H9 (cell line): ENCODE data around the gene KRT1. TPM values are rescaled to one million over a fixed set of nuclear protein-coding genes. Genes with fewer than 3 reads are reported as not detected.

Source experiments
- DNase-seq: peaks from one replicate; pipeline ENCODE4 v3.0.0-alpha.2; 2017
- H2AFZ ChIP-seq: one replicate; pipeline ENCODE4 v1.6.1; 2013; ENCODE audit warnings: mild to moderate bottlenecking, low read length, control low read depth, moderate library complexity
- H2AK5ac ChIP-seq: 2 replicates; pipeline ENCODE4 v1.6.1; 2013; ENCODE audit warnings: low read length, control low read depth, mixed read lengths; ENCODE audit not compliant: insufficient read length
- H2BK120ac ChIP-seq: one replicate; pipeline ENCODE4 v1.6.1; 2013; ENCODE audit warnings: low read depth, mild to moderate bottlenecking, low read length, control low read depth, inconsistent platforms; ENCODE audit not compliant: poor library complexity, severe bottlenecking
- H2BK12ac ChIP-seq: 2 replicates; pipeline ENCODE4 v1.6.1; 2013; ENCODE audit warnings: low read length, control low read depth, mixed read lengths, low read depth; ENCODE audit not compliant: insufficient read length
- H2BK15ac ChIP-seq: 2 replicates; pipeline ENCODE4 v1.6.1; 2013; ENCODE audit warnings: low read depth, low read length, control low read depth
- H2BK20ac ChIP-seq: one replicate; pipeline ENCODE4 v1.6.1; 2013; ENCODE audit warnings: low read depth, mild to moderate bottlenecking, low read length, control low read depth, inconsistent platforms; ENCODE audit not compliant: poor library complexity, severe bottlenecking
- H2BK5ac ChIP-seq: 2 replicates; pipeline ENCODE4 v1.6.1; 2013; ENCODE audit warnings: low read length, control low read depth, mixed read lengths; ENCODE audit not compliant: insufficient read length
- H3K14ac ChIP-seq: 2 replicates; pipeline ENCODE4 v1.6.1; 2013; ENCODE audit warnings: low read length, control low read depth; ENCODE audit not compliant: insufficient read depth
- H3K18ac ChIP-seq: 2 replicates; pipeline ENCODE4 v1.6.1; 2013; ENCODE audit warnings: low read depth, mild to moderate bottlenecking, mixed read lengths, low read length, control low read depth; ENCODE audit not compliant: insufficient read length
- H3K23ac ChIP-seq: 2 replicates; pipeline ENCODE4 v1.6.1; 2013; ENCODE audit warnings: low read length, control low read depth, mixed read lengths, low read depth; ENCODE audit not compliant: insufficient read length
- H3K23me2 ChIP-seq: 2 replicates; pipeline ENCODE4 v1.6.1; 2013; ENCODE audit warnings: low read depth, mild to moderate bottlenecking, mixed read lengths, low read length, control low read depth; ENCODE audit not compliant: insufficient read length, poor library complexity, severe bottlenecking
- H3K27ac ChIP-seq: 2 replicates; pipeline ENCODE4 v1.5.1; 2013; ENCODE audit warnings: low read length, control low read depth, mixed read lengths, low read depth; ENCODE audit not compliant: insufficient read length
- H3K27me3 ChIP-seq: 2 replicates; pipeline ENCODE4 v1.6.1; 2013; ENCODE audit warnings: low read length, control low read depth, inconsistent platforms; ENCODE audit not compliant: insufficient read depth
- H3K4ac ChIP-seq: 2 replicates; pipeline ENCODE4 v1.6.1; 2013; ENCODE audit warnings: low read depth, mild to moderate bottlenecking, control low read depth, inconsistent platforms, low read length, moderate library complexity
- H3K4me1 ChIP-seq: 2 replicates; pipeline ENCODE4 v1.6.1; 2013; ENCODE audit warnings: low read length, control low read depth, inconsistent platforms; ENCODE audit not compliant: insufficient read depth
- H3K4me2 ChIP-seq: 2 replicates; pipeline ENCODE4 v1.6.1; 2013; ENCODE audit warnings: low read length, control low read depth, mixed read lengths; ENCODE audit not compliant: insufficient read length, insufficient read depth
- H3K56ac ChIP-seq: 2 replicates; pipeline ENCODE4 v1.6.1; 2013; ENCODE audit warnings: low read depth, mild to moderate bottlenecking, mixed read lengths, low read length, control low read depth; ENCODE audit not compliant: insufficient read length
- H3K79me1 ChIP-seq: 2 replicates; pipeline ENCODE4 v1.6.1; 2013; ENCODE audit warnings: low read depth, mild to moderate bottlenecking, moderate library complexity, low read length, control low read depth, inconsistent platforms; ENCODE audit not compliant: insufficient read depth, poor library complexity, severe bottlenecking
- H3K79me2 ChIP-seq: 2 replicates; pipeline ENCODE4 v1.6.1; 2013; ENCODE audit warnings: low read length, control low read depth, inconsistent platforms; ENCODE audit not compliant: insufficient read depth
- H3K9ac ChIP-seq: 2 replicates; pipeline ENCODE4 v1.6.1; 2013; ENCODE audit warnings: low read length, control low read depth, mixed read lengths; ENCODE audit not compliant: insufficient read length; ENCODE audit errors: extremely low read depth
- H3K9me3 ChIP-seq: one replicate; pipeline ENCODE4 v1.6.1; 2013; ENCODE audit warnings: low read depth, low read length, inconsistent platforms; ENCODE audit not compliant: control insufficient read depth
- H3T11ph ChIP-seq: one replicate; pipeline ENCODE4 v1.6.1; 2013; ENCODE audit warnings: mild to moderate bottlenecking, low read length, control low read depth, inconsistent platforms
- H4K20me1 ChIP-seq: one replicate; pipeline ENCODE4 v1.6.1; 2013; ENCODE audit not compliant: control insufficient read depth, insufficient read length, insufficient read depth
- H4K5ac ChIP-seq: 2 replicates; pipeline ENCODE4 v1.6.1; 2013; ENCODE audit warnings: low read depth, mild to moderate bottlenecking, mixed read lengths, low read length, control low read depth; ENCODE audit not compliant: insufficient read length
- H4K8ac ChIP-seq: replicated peaks from 2 replicates; pipeline ENCODE4 v1.6.1; 2013; ENCODE audit warnings: low read length, control low read depth, mixed read lengths, low read depth; ENCODE audit not compliant: insufficient read length
- H4K91ac ChIP-seq: 2 replicates; pipeline ENCODE4 v1.6.1; 2013; ENCODE audit warnings: low read depth, mild to moderate bottlenecking, moderate library complexity, mixed read lengths, low read length, control low read depth; ENCODE audit not compliant: insufficient read length
- H3K27ac Mint-ChIP-seq, 3 experiments: 2 replicates in 2 of 3; 3 replicates in 1 of 3; pipeline ENCODE4 v1.8.0; 2020 to 2021; ENCODE audit warnings: mixed read lengths in 3 of 3, mild to moderate bottlenecking in 1 of 3, moderate library complexity in 1 of 3
- H3K27me3 Mint-ChIP-seq: 2 replicates; pipeline ENCODE4 v1.8.0; 2021; ENCODE audit warnings: low read depth, mild to moderate bottlenecking, moderate library complexity, mixed read lengths
- H3K36me3 Mint-ChIP-seq, 3 experiments: 2 replicates in 2 of 3; 3 replicates in 1 of 3; pipeline ENCODE4 v1.8.0; 2020 to 2021; ENCODE audit warnings: low read depth in 3 of 3, mixed read lengths in 3 of 3; ENCODE audit not compliant: insufficient read depth in 1 of 3
- H3K4me1 Mint-ChIP-seq, 2 experiments: 2 replicates each; pipeline ENCODE4 v1.8.0; 2020; ENCODE audit warnings: mixed read lengths in 2 of 2
- H3K4me3 Mint-ChIP-seq, 2 experiments: 2 replicates in 1 of 2; 3 replicates in 1 of 2; pipeline ENCODE4 v1.8.0; 2020 to 2021; ENCODE audit warnings: mild to moderate bottlenecking in 2 of 2, mixed read lengths in 2 of 2, moderate library complexity in 1 of 2
- H3K9me3 Mint-ChIP-seq, 2 experiments: 2 replicates in 1 of 2; 3 replicates in 1 of 2; pipeline ENCODE4 v1.8.0; 2020; ENCODE audit warnings: mild to moderate bottlenecking in 2 of 2, mixed read lengths in 2 of 2, moderate library complexity in 1 of 2
- CTCF ChIP-seq: fragments of 200-600 bp; sonication (generic); conservative IDR thresholded peaks from 3 replicates; pipeline ENCODE4 v1.8.0; 2021; ENCODE audit warnings: antibody characterized with exemption, mild to moderate bottlenecking
- WGBS: extraction: QIAGEN DNeasy Blood & Tissue Kit; methylation state at CpG from one replicate; pipeline ENCODE4 v1.1.7; 2013; ENCODE audit warnings: missing lambda C conversion rate, low lambda C conversion rate, mixed read lengths; ENCODE audit not compliant: insufficient read length; ENCODE audit errors: extremely low coverage; 5-methylcytosine and 5-hydroxymethylcytosine counted together
- total RNA-seq: library from RNA; stranded (reverse); gene quantifications from 2 replicates; pipeline ENCODE4 v1.2.1, GENCODE V29; 2021

KRT1 gene
- total RNA-seq, 1 experiment from 2014 or later, result not detected

- no peak for DNase-seq
- H3K27ac Mint-ChIP-seq, result no peak overlapping the region
Measured at GRCh38 chr12:52672321-52672933, 7.8 kb downstream of the KRT1 start.

More at GRCh38 chr12:52672321-52672933, 7.8 kb downstream of the KRT1 start:
- no peak overlapping the region for H2BK5ac ChIP-seq
- H3K14ac ChIP-seq, result no peak overlapping the region
- H3K4ac ChIP-seq, result no peak overlapping the region
- no peaks in the 10 kb centered on the region for H3K79me1 ChIP-seq
- no peak overlapping the region for H3K4me2 ChIP-seq
- no peak overlapping the region for H2BK120ac ChIP-seq
- no peak overlapping the region for H4K91ac ChIP-seq
- H3K23me2 ChIP-seq, result no peaks in the 10 kb centered on the region
- Mint-ChIP-seq H3K36me3 (no peaks in the 10 kb centered on the region), H3K4me1 (no peaks in the 10 kb centered on the region), H3K4me3 (no peak overlapping the region), H3K9me3 (no peaks in the 10 kb centered on the region), H3K27me3 (peaks cover 7% of the 10 kb centered on the region)
- H3K27ac ChIP-seq, result no peak overlapping the region
- H3K4me1 ChIP-seq, result no peaks in the 10 kb centered on the region
- H4K8ac ChIP-seq, result no peak overlapping the region
- no peak overlapping the region for H3T11ph ChIP-seq
- no peak overlapping the region for H4K5ac ChIP-seq
- H3K23ac ChIP-seq, result no peak overlapping the region
- H2AK5ac ChIP-seq, result no peak overlapping the region
- no peak overlapping the region for H2BK15ac ChIP-seq
- H2BK20ac ChIP-seq, result no peak overlapping the region
- no CpG with 5 or more reads among the region's 2 CpGs for WGBS
- no peak overlapping the region for H2AFZ ChIP-seq
- no peak overlapping the region for H2BK12ac ChIP-seq
- no peak overlapping the region for H3K18ac ChIP-seq
- H3K56ac ChIP-seq, result no peak overlapping the region
- no peaks in the 10 kb centered on the region for H3K27me3 ChIP-seq
- no peaks in the 10 kb centered on the region for H4K20me1 ChIP-seq
- H3K9ac ChIP-seq, result no peak overlapping the region
- TF ChIP-seq CTCF, result no peak
- H3K79me2 ChIP-seq, result no peaks in the 10 kb centered on the region
- H3K9me3 ChIP-seq, result no peaks in the 10 kb centered on the region
